SJCRH30 (cell line): ENCODE results near the gene ZNF580. TPM values are rescaled to one million over a fixed set of nuclear protein-coding genes. Genes with fewer than 3 reads are reported as not detected.

ENCODE experiments used
- DNase-seq, 2 experiments: peaks; one replicate each; pipeline ENCODE4 v3.0.0-alpha.2; 2015 to 2020
- H3K27ac ChIP-seq: fragments of 250-450 bp; sonication (Bioruptor Pico); 2 replicates; pipeline ENCODE4 v1.5.1; 2020; ENCODE audit warnings: mild to moderate bottlenecking, moderate library complexity
- H3K27me3 ChIP-seq: fragments of 250-450 bp; sonication (Bioruptor Pico); 2 replicates; pipeline ENCODE4 v1.5.1; 2020; ENCODE audit warnings: mild to moderate bottlenecking, moderate library complexity
- H3K36me3 ChIP-seq: fragments of 250-450 bp; sonication (Bioruptor Pico); 2 replicates; pipeline ENCODE4 v1.5.1; 2020; ENCODE audit warnings: mild to moderate bottlenecking, moderate library complexity
- H3K4me1 ChIP-seq: fragments of 250-450 bp; sonication (Bioruptor Pico); 2 replicates; pipeline ENCODE4 v1.5.1; 2020; ENCODE audit warnings: mild to moderate bottlenecking, moderate library complexity
- H3K4me3 ChIP-seq: fragments of 250-450 bp; sonication (Bioruptor Pico); 2 replicates; pipeline ENCODE4 v1.5.1; 2020; ENCODE audit warnings: mild to moderate bottlenecking, moderate library complexity
- H3K9me3 ChIP-seq: fragments of 250-450 bp; sonication (Bioruptor Pico); replicated peaks from 2 replicates; pipeline ENCODE4 v1.5.1; 2020; ENCODE audit warnings: mild to moderate bottlenecking, moderate library complexity
- total RNA-seq: library from RNA; depleted of rRNA; stranded (reverse); fragments of >200 nt; shearing (Covaris generic); gene quantifications from 2 replicates; pipeline ENCODE4 v1.2.3, GENCODE V29; 2014

ZNF580 gene
- total RNA-seq, 1 experiment from 2014 or later, result 7.9 TPM

DNA sequence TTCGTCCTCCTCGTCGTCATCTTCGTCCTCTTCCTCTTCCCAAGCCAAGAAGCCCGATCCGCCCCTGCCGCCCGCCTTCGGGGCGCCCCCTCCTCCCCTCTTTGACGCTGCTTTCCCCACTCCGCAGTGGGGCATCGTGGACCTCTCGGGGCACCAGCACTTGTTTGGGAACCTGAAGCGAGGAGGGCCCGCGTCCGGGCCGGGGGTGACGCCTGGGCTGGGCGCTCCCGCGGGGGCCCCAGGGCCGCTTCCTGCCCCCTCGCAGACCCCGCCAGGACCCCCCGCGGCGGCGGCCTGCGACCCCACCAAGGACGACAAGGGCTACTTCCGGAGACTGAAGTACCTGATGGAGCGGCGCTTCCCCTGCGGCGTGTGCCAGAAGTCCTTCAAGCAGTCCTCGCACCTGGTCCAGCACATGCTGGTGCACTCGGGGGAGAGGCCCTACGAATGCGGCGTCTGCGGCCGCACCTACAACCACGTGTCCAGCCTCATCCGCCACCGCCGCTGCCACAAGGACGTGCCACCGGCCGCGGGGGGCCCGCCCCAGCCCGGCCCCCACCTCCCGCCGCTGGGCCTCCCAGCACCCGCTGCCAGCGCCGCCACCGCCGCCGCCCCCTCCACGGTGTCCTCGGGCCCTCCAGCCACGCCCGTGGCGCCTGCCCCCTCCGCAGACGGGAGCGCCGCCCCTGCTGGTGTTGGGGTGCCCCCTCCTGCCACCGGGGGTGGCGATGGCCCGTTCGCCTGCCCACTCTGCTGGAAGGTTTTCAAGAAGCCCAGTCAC is 26.7 kb upstream of the ZNF580 start:
- H3K4me1 ChIP-seq, result peaks cover 4% of the 10 kb centered on the region
- no peak overlapping the region for H3K4me3 ChIP-seq
- DNase-seq, result no peak
- no peak overlapping the region for H3K27ac ChIP-seq
- H3K36me3 ChIP-seq, result peaks cover 24% of the 10 kb centered on the region
- no peaks in the 10 kb centered on the region for H3K9me3 ChIP-seq
- no peaks in the 10 kb centered on the region for H3K27me3 ChIP-seq

DNA sequence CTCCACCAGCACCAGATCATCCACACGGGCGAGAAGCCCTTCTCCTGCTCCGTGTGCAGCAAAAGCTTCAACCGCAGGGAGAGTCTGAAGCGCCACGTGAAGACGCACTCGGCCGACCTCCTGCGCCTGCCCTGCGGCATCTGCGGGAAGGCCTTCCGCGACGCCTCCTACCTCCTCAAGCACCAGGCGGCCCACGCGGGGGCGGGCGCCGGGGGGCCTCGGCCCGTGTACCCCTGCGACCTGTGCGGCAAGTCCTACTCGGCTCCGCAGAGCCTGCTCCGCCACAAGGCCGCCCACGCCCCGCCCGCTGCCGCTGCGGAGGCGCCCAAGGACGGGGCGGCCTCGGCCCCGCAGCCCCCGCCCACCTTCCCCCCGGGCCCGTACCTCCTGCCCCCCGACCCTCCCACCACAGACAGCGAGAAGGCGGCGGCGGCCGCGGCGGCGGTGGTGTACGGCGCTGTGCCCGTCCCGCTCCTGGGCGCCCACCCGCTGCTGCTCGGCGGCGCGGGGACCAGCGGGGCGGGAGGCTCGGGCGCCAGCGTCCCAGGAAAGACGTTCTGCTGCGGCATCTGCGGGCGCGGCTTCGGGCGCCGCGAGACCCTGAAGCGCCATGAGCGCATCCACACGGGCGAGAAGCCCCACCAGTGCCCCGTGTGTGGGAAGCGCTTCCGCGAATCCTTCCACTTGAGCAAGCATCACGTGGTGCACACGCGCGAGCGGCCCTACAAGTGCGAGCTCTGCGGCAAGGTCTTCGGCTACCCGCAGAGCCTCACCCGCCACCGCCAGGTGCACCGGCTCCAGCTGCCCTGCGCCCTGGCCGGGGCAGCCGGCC is 25.9 kb upstream of the ZNF580 start:
- H3K36me3 ChIP-seq, result peaks cover 25% of the 10 kb centered on the region
- H3K4me1 ChIP-seq, result peaks cover 4% of the 10 kb centered on the region
- H3K9me3 ChIP-seq, result no peaks in the 10 kb centered on the region

DNA sequence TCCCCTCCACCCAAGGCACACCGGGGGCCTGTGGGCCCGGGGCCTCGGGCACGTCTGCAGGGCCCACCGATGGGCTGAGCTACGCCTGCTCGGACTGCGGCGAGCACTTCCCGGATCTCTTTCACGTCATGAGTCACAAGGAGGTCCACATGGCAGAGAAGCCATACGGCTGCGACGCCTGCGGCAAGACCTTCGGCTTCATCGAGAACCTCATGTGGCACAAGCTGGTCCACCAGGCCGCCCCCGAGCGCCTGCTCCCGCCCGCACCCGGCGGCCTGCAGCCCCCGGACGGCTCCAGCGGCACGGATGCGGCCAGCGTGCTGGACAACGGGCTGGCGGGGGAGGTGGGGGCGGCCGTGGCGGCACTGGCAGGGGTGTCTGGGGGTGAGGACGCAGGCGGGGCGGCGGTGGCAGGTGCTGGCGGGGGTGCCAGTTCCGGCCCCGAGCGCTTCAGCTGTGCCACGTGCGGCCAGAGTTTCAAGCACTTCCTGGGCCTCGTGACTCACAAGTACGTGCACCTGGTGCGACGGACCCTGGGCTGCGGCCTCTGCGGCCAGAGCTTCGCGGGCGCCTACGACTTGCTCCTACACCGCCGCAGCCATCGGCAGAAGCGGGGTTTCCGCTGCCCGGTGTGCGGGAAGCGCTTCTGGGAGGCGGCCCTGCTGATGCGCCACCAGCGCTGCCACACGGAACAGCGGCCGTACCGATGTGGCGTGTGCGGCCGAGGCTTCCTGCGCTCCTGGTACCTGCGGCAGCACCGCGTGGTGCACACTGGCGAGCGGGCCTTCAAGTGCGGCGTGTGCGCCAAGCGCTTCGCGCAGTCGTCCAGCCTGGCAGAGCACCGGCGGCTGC is 25.0 kb upstream of the ZNF580 start:
- no peak overlapping the region for H3K27ac ChIP-seq
- H3K4me1 ChIP-seq, result peaks cover 4% of the 10 kb centered on the region
- H3K4me3 ChIP-seq, result no peak overlapping the region
- no peak for DNase-seq
- H3K9me3 ChIP-seq, result no peaks in the 10 kb centered on the region
- no peaks in the 10 kb centered on the region for H3K27me3 ChIP-seq
- H3K36me3 ChIP-seq, result peaks cover 24% of the 10 kb centered on the region

More for the DNA sequence above, 25.9 kb upstream of the ZNF580 start:
- no peak overlapping the region for H3K4me3 ChIP-seq
- H3K27me3 ChIP-seq, result no peaks in the 10 kb centered on the region
- H3K27ac ChIP-seq, result no peak overlapping the region
- DNase-seq, result no peak

DNA sequence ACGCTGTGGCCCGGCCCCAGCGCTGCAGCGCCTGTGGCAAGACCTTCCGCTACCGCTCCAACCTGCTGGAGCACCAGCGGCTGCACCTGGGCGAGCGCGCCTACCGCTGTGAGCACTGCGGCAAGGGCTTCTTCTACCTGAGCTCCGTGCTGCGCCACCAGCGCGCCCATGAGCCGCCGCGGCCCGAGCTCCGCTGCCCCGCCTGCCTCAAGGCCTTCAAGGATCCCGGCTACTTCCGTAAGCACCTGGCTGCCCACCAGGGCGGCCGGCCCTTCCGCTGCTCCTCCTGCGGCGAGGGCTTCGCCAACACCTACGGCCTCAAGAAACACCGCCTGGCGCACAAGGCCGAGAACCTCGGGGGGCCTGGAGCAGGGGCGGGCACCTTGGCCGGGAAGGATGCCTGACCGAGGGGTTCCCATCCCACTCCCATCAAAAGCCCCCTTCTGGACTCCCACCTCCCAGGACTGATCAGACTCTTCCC is 24.4 kb upstream of the ZNF580 start:
- H3K4me1 ChIP-seq, result peaks cover 4% of the 10 kb centered on the region
- H3K27ac ChIP-seq, result no peak overlapping the region
- no peaks in the 10 kb centered on the region for H3K27me3 ChIP-seq
- no peak overlapping the region for H3K4me3 ChIP-seq
- H3K36me3 ChIP-seq, result peaks cover 24% of the 10 kb centered on the region
- no peak for DNase-seq
- no peaks in the 10 kb centered on the region for H3K9me3 ChIP-seq

DNA sequence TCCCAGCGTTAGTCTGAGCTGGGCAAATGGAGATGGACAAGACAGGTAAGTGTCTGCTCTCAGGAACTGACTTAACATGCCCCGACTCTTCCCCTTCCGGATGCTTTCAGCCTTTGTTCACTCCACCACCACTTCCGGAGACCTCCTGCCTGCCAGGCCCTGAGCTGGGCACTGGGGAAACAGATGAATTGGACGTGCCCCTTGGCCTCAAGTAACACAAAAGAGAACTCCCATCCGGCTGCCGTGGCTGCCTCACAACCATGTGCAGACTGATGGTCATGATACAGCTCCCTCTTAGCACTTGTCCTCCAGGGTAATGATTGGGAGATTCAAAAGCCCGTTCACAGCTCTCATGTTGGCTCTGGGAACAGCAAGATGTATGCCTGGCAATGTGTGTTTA is 23.4 kb upstream of the ZNF580 start:
- H3K4me3 ChIP-seq, result no peak overlapping the region
- no peaks in the 10 kb centered on the region for H3K27me3 ChIP-seq
- DNase-seq, result no peak
- peaks cover 24% of the 10 kb centered on the region for H3K36me3 ChIP-seq
- no peaks in the 10 kb centered on the region for H3K9me3 ChIP-seq
- peaks cover 4% of the 10 kb centered on the region for H3K4me1 ChIP-seq
- no peak overlapping the region for H3K27ac ChIP-seq

DNA sequence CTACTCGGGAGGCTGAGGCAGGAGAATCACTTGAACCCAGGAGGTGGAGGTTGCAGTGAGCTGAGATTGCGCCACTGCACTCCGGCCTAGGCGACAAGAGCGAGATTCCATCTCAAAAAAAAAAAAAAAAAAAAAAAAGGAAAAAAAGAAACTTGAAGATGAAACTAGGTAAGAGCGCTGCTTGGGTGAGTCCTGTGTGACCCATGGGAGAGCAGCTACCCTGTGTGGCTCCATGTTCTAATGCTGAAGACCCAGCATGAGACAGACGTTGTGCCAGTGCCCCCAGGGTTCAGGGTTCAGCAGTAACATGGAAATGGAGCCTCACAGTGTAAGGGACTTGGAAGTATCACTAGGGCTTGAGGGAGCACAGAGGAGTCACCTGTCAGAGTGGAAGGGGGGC is 22.4 kb upstream of the ZNF580 start:
- H3K36me3 ChIP-seq, result peaks cover 24% of the 10 kb centered on the region

DNA sequence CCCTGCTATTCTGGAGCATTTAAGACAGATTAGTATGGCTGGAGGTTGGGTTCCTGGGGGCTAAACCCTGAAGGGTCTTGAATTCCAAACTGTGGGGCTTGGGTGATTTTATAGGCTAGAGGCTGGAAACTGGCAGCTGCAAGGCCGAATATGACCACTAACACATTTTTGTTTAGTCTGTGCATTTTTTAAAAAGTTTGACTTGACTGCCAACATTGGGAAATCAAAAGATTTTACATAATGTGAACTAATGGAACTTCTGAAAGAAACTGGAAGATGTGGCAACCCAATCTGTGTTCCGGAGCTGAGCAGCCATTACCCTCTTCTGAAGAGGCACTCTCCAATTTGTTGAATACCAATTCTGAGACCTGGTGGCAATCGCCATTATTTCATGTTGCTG is 21.5 kb upstream of the ZNF580 start:
- Histone ChIP-seq H3K27ac (no peak overlapping the region), H3K9me3 (no peaks in the 10 kb centered on the region), H3K27me3 (no peaks in the 10 kb centered on the region), H3K4me3 (no peak overlapping the region), H3K36me3 (peaks cover 24% of the 10 kb centered on the region), H3K4me1 (peaks cover 4% of the 10 kb centered on the region)
- DNase-seq, result no peak

More for the DNA sequence above, 22.4 kb upstream of the ZNF580 start:
- Histone ChIP-seq H3K9me3 (no peaks in the 10 kb centered on the region), H3K27ac (no peak overlapping the region), H3K27me3 (no peaks in the 10 kb centered on the region), H3K4me3 (no peak overlapping the region), H3K4me1 (peaks cover 4% of the 10 kb centered on the region)
- no peak for DNase-seq

DNA sequence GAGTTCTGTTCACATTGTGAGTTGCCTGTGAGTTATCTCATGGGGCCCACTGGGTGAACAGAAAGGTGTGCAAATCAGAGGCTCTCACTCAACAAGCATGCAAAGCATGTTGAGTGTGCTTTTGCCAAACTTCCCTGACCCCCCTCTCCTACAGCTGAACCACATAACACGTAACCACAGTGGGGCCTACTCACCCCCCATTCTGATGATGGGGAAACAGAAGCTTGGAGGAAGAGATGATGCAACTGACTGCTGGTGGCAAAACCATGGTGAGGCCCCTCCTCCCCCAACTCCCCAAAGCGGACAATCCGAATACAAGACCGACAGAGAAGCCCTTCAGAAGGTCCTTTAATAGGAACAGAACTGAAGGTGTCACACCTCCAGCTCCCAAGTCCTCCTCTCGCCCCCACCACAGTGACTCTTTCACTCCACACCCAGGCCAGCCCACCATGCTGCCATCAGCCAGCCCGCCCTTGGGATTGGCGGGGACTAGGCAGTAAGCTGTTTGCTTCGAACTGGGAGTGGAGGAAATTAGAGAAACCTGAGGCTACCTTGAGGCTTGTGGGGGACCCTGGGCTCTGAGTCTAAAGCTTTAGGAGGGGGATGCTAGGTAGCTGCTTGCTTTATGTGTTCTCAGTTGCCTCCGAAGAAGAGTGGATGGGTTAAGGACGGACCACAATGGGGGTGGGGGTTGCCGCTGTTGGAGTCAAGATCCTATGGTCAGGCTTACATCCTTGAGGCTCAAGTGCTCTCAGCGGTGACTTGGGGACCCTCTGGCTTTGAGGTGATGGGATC is 20.2 kb upstream of the ZNF580 start:
- no peak for DNase-seq
- Histone ChIP-seq H3K27me3 (no peaks in the 10 kb centered on the region), H3K36me3 (peaks cover 19% of the 10 kb centered on the region), H3K4me1 (peaks cover 4% of the 10 kb centered on the region), H3K9me3 (no peaks in the 10 kb centered on the region), H3K4me3 (no peak overlapping the region), H3K27ac (no peak overlapping the region)

DNA sequence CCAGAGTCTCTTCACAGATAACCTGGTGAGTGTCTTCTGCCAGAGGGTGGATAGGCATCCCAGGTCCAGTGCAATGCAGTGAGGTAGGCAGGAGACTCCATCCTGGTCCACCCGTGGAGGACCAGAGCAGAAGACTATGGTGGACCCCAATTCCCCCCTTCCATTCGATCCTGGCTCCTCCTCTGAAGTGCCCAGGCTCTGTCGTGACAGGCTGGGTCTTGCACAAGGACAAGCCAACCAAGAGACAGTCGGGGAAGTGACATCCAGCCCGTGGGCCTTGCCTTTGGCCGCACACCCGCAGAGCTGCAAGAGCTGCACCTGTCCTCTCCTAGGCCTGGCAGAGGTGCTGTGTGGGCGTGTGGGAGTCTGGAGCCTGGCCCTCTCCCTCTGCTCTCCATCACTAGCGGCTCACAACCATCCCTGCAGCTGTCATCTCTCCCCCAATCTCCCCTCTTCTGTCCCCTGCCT is 19.6 kb upstream of the ZNF580 start:
- DNase-seq, result no peak
- Histone ChIP-seq H3K27ac (no peak overlapping the region), H3K4me3 (no peak overlapping the region), H3K4me1 (peaks cover 4% of the 10 kb centered on the region), H3K9me3 (no peaks in the 10 kb centered on the region), H3K27me3 (no peaks in the 10 kb centered on the region), H3K36me3 (peaks cover 14% of the 10 kb centered on the region)

DNA sequence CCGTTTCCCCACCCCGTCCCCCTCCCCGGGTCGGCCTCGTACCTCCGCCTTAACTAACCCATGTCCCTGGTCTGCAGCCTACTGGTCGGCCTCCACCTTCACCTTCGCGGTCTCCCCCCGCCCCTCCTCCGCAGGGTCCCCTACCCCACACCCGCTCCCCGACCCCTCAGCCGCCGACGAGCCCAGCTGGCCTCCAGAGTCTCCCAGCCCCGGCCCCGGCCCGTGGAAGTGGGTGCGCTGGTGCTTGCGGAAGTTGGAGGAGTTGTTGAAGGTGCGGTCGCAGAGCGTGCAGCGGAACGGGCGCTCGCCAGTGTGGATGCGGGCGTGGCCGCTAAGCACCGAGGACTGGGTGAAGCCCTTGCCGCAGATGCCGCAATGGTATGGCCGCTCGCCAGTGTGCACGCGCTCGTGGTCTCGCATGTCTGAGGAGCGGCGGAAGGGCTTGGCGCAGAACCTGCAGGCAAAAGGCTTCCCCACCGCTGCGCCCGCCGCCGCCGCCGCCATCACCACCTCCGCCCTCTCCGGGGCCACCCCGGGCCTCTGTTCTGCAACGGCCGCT is 19.1 kb upstream of the ZNF580 start:
- no peaks in the 10 kb centered on the region for H3K9me3 ChIP-seq
- peaks cover 12% of the 10 kb centered on the region for H3K36me3 ChIP-seq
- no peak overlapping the region for H3K27ac ChIP-seq
- peaks cover 4% of the 10 kb centered on the region for H3K4me1 ChIP-seq
- H3K27me3 ChIP-seq, result no peaks in the 10 kb centered on the region
- H3K4me3 ChIP-seq, result no peak overlapping the region
- DNase-seq, result no peak

DNA sequence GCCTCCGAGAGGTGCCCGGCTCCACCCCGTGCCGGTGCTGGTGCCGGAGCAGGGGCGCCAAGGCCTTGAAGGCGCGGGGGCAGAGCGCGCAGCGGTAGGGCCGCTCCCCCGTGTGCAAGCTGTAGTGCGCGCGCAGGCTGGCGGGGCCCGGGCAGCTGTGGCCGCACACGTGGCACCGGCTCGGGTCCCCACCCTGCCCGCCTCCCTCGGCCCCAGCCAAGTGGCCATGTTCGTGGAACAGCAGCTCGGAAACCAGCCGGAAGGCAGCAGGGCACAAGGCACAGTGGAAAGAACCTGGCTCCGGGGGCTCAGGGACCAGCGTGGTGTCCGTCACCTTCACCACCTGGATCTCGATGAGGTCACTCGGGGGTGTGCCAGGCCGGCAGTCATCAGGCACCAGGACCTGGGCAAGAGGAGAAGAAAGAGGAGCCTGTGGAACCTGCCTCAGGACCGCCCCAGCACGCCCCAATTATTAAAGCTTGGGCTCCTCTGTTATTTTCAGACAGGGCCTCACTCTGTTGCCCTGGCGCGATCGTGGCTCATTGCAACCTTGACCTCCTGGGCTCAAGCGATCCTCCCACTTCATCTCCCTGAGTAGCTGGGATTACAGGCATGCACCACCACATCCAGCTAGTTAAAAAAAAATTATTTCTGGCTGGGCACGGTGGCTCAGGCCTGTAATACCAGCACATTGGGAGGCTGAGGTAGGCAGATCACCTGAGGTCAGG is 18.4 kb upstream of the ZNF580 start:
- no peak overlapping the region for H3K4me3 ChIP-seq
- H3K9me3 ChIP-seq, result no peaks in the 10 kb centered on the region
- H3K36me3 ChIP-seq, result peaks cover 9% of the 10 kb centered on the region
- H3K27me3 ChIP-seq, result no peaks in the 10 kb centered on the region
- no peak for DNase-seq
- H3K4me1 ChIP-seq, result peaks cover 4% of the 10 kb centered on the region
- H3K27ac ChIP-seq, result no peak overlapping the region

DNA sequence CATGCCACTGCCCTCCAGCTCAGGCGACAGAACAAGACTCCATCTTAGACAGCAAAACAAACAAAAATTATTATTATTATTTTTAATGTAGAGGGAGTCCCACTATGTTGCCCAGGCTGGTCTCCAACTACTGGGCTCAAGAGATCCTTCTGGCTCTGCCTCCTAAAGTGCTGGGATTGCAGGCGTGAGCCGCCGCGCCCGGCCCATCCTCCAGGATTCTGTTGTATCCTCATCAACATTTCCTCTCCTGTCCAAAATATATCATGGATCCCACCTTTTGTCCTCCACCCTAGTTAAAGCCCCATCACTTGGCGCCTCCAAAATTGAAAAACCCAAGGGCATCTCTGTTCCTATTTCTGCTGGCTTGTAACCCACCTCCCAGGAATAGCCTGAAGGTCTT is 17.7 kb upstream of the ZNF580 start:
- no peak for DNase-seq
- peaks cover 4% of the 10 kb centered on the region for H3K4me1 ChIP-seq

DNA sequence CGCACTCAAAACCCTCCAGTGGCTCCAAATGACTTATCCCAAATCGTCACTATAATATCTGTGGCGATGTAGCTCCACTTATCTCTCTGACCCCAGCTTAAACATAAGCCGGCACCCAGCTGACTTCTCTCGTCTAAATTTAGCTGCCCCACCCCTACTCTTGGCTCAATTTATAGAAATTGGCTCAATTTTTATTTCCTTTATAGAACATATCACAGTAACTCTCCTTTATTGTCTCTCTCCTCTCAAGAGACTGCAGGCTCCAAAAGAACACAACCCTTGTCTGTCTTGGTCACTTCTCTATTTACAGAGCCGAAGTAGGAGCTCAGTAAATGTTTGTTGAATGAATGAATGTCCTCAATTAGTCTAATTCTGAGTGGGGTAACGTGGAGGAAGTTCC is 17.2 kb upstream of the ZNF580 start:
- Histone ChIP-seq H3K27ac (no peak overlapping the region), H3K36me3 (0 out of 2 replicates have a peak, but pooled peaks cover 2% of the 10 kb centered on the region), H3K27me3 (no peaks in the 10 kb centered on the region), H3K9me3 (no peaks in the 10 kb centered on the region), H3K4me1 (peaks cover 3% of the 10 kb centered on the region), H3K4me3 (peak overlapping the region; percentile 41)
- DNase-seq, result no peak

More for the DNA sequence above, 17.7 kb upstream of the ZNF580 start:
- Histone ChIP-seq H3K36me3 (0 out of 2 replicates have a peak, but pooled peaks cover 2% of the 10 kb centered on the region), H3K9me3 (no peaks in the 10 kb centered on the region), H3K27me3 (no peaks in the 10 kb centered on the region), H3K27ac (no peak overlapping the region), H3K4me3 (no peak overlapping the region)
